Natural killer cell (primary cell): ENCODE measurements around the gene USF1. TPM values are rescaled to one million over a fixed set of nuclear protein-coding genes. Genes with fewer than 3 reads are reported as not detected.

ENCODE experiments used
- ATAC-seq, 3 donors: fragments of 150-1000 bp in 2 of 3; fragments of 200-7000 bp in 1 of 3; cut with Tn5 transposase; 1 replicate in 1 of 3; 2 replicates in 2 of 3; pipeline ENCODE4 v1.10.0; 2021; ENCODE audit warnings: mild to moderate bottlenecking in 2 of 3, moderate library complexity in 2 of 3
- DNase-seq, 2 donors: peaks; one replicate each; pipeline versions ENCODE4 v3.0.0 to v3.0.0-alpha.2; 2013 to 2021; ENCODE audit warnings: mixed read lengths in 1 of 2
- H3K27ac ChIP-seq: one replicate; pipeline ENCODE4 v1.5.1; 2013; ENCODE audit warnings: mild to moderate bottlenecking, low read length
- H3K27me3 ChIP-seq: one replicate; pipeline ENCODE4 v1.6.1; 2013; ENCODE audit warnings: low read length; ENCODE audit not compliant: control insufficient read depth, insufficient read depth
- H3K36me3 ChIP-seq: one replicate; pipeline ENCODE4 v1.6.1; 2013; ENCODE audit warnings: low read length; ENCODE audit not compliant: control insufficient read depth, insufficient read depth
- H3K4me1 ChIP-seq: one replicate; pipeline ENCODE4 v1.6.1; 2013; ENCODE audit warnings: low read length; ENCODE audit not compliant: control insufficient read depth, insufficient read depth
- H3K4me3 ChIP-seq: one replicate; pipeline ENCODE4 v1.5.1; 2013; ENCODE audit warnings: low read length
- H3K9me3 ChIP-seq: one replicate; pipeline ENCODE4 v1.6.1; 2013; ENCODE audit warnings: low read length; ENCODE audit not compliant: control insufficient read depth, insufficient read depth
- H3K27ac Mint-ChIP-seq, 2 donors: one replicate each; pipeline ENCODE4 v1.8.0; 2022; ENCODE audit warnings: mild to moderate bottlenecking in 2 of 2, mixed read lengths in 2 of 2, moderate library complexity in 1 of 2
- H3K27me3 Mint-ChIP-seq, 2 donors: one replicate each; pipeline ENCODE4 v1.8.0; 2022; ENCODE audit warnings: low read depth in 2 of 2, mixed read lengths in 2 of 2
- H3K36me3 Mint-ChIP-seq: one replicate; pipeline ENCODE4 v1.8.0; 2022; ENCODE audit warnings: mixed read lengths
- H3K4me1 Mint-ChIP-seq, 2 donors: one replicate each; pipeline ENCODE4 v1.8.0; 2022; ENCODE audit warnings: mixed read lengths in 2 of 2
- H3K4me3 Mint-ChIP-seq: one replicate; pipeline ENCODE4 v1.8.0; 2022; ENCODE audit warnings: mild to moderate bottlenecking, moderate library complexity, mixed read lengths
- H3K9me3 Mint-ChIP-seq, 2 donors: one replicate each; pipeline ENCODE4 v1.8.0; 2022; ENCODE audit warnings: mixed read lengths in 2 of 2
- WGBS: methylation state at CpG from one replicate; pipeline ENCODE4 v1.1.7; 2013; ENCODE audit warnings: missing lambda C conversion rate; ENCODE audit not compliant: insufficient coverage; 5-methylcytosine and 5-hydroxymethylcytosine counted together
- intact Hi-C: fragments of 100-400 bp; cut with micrococcal nuclease; formaldehyde crosslinking; loops from one replicate; pipeline ENCODE4 v1.14.2; 2022
- total RNA-seq, 4 donors: library from RNA; stranded (reverse); fragments of 120-200 nt in 1 of 4; gene quantifications; one replicate each; pipeline versions ENCODE4 v1.2.3 to v1.2.4, GENCODE V29; 2013 to 2022
- TF ChIP-seq, protein P1 (sequence below): fragments of 200-600 bp; IDR thresholded peaks from one replicate; pipeline ENCODE4 v1.8.0; 2022; ENCODE audit warnings: antibody characterized with exemption

The USF1 gene
- total RNA-seq, 3 donors from 2014 or later (not counting 1 experiment from before 2014, with no cell fraction given) = 113 to 121 (median 114) TPM

DNA sequence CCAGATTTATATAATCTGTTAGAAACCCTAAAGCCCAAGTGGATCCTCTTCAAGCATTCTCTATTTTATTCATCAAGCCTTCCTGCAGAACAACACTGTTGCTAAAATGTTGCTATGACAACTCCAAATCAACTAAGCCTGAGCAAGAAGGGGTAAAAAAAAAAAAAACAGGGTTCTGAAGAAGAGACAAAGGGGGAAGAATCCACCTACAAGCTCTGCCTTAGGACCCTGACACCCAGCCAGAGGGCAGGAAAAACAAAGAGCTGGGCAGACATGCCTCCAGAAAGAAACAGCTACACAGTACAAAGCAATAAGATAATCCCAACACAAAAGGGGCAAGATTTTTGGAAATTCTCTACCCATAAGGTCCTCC is 1.3 kb downstream of the USF1 start:
- ATAC-seq (no peak), DNase-seq (peak in 1 of 2 donors; percentile 73)
- Mint-ChIP-seq H3K9me3 (no peaks in the 10 kb centered on the region), H3K4me1 (peaks cover 37 to 73% of the 10 kb centered on the region in 2 donors), H3K27ac (peak overlapping the region; percentile 98 to 99), H3K4me3 (peak overlapping the region; percentile 97), H3K27me3 (no peaks in the 10 kb centered on the region), H3K36me3 (no peaks in the 10 kb centered on the region)
- TF ChIP-seq, protein P1, sequence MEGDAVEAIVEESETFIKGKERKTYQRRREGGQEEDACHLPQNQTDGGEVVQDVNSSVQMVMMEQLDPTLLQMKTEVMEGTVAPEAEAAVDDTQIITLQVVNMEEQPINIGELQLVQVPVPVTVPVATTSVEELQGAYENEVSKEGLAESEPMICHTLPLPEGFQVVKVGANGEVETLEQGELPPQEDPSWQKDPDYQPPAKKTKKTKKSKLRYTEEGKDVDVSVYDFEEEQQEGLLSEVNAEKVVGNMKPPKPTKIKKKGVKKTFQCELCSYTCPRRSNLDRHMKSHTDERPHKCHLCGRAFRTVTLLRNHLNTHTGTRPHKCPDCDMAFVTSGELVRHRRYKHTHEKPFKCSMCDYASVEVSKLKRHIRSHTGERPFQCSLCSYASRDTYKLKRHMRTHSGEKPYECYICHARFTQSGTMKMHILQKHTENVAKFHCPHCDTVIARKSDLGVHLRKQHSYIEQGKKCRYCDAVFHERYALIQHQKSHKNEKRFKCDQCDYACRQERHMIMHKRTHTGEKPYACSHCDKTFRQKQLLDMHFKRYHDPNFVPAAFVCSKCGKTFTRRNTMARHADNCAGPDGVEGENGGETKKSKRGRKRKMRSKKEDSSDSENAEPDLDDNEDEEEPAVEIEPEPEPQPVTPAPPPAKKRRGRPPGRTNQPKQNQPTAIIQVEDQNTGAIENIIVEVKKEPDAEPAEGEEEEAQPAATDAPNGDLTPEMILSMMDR = no peak
- no peaks in the 10 kb centered on the region for H3K9me3 ChIP-seq
- no peaks in the 10 kb centered on the region for H3K27me3 ChIP-seq
- H3K4me3 ChIP-seq = peak overlapping the region; percentile 90
- H3K27ac ChIP-seq = peak overlapping the region; percentile 88
- H3K4me1 ChIP-seq = peaks cover 38% of the 10 kb centered on the region
- peaks cover 64% of the 10 kb centered on the region for H3K36me3 ChIP-seq
- intact Hi-C loops = loop anchor here (2.0 kb wide), 1 partner anchor 24 kb away; the partner anchor contains the start of gene F11R

DNA sequence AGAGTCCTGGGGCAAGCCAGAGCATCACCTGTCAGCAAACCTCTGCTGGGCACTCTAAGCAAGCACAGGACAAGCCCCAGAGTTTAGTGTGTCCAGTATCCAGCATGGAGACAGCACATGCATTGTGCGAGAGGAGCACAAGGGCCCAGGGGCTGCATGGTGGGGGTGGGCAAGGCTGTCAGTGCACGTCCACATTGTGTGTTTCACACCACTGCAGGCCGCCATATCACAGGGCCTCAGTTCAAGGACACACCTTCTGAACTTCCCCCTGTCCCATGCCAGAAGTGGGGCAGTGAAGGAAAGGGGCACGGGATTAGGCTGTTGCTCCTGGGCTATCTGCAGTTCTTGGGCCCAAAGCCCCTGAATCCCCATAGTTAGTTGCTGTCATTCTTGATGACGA is 6.2 kb downstream of the USF1 start:
- H3K9me3 ChIP-seq = no peaks in the 10 kb centered on the region
- Mint-ChIP-seq H3K27me3 (no peaks in the 10 kb centered on the region), H3K4me1 (peaks cover 18 to 55% of the 10 kb centered on the region in 2 donors), H3K27ac (peak overlapping the region; percentile 84 to 92), H3K9me3 (no peaks in the 10 kb centered on the region), H3K4me3 (peak overlapping the region; percentile 93), H3K36me3 (no peaks in the 10 kb centered on the region)
- H3K4me3 ChIP-seq = no peak overlapping the region
- H3K27ac ChIP-seq = peak overlapping the region; percentile 77
- H3K4me1 ChIP-seq = peaks cover 42% of the 10 kb centered on the region
- ATAC-seq (no peak), DNase-seq (no peak)
- 88% methylated on average over 5 of the region's 5 CpGs for WGBS
- intact Hi-C loops = no loop called here
- H3K36me3 ChIP-seq = peaks cover 40% of the 10 kb centered on the region
- TF ChIP-seq, protein P1 = no peak
- H3K27me3 ChIP-seq = no peaks in the 10 kb centered on the region

DNA sequence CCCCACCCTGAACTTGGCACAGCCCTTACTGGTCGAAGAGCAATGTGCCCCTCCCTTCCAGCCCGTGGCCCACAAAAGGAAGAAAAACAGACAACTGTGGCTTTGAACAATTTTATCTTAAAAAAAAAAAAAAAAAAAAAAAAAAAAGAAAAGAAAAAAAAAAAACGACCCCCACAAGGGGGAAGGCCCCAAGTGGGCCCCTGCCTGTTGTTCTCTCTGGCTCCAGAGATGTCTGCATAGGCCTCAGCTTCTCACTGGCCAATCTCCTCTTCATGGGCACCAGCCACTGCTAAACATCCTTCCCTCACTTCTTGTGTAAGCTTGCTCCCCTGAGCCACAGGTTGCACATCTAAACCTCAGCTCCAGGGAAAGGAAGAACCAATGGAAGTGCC is 6.6 kb downstream of the USF1 start:
- 0% methylated on average over 2 of the region's 3 CpGs for WGBS
- peak overlapping the region; percentile 95 for H3K4me3 ChIP-seq
- intact Hi-C loops = no loop called here
- Mint-ChIP-seq H3K27ac (peak overlapping the region; percentile 84 to 92), H3K4me1 (peaks cover 14 to 51% of the 10 kb centered on the region in 2 donors), H3K36me3 (no peaks in the 10 kb centered on the region), H3K27me3 (no peaks in the 10 kb centered on the region), H3K9me3 (no peaks in the 10 kb centered on the region), H3K4me3 (peak overlapping the region; percentile 93)
- no peak for ATAC-seq
- DNase-seq = no peak
- TF ChIP-seq, protein P1 = no peak
- no peaks in the 10 kb centered on the region for H3K27me3 ChIP-seq
- H3K9me3 ChIP-seq = no peaks in the 10 kb centered on the region
- peak overlapping the region; percentile 77 for H3K27ac ChIP-seq
- peaks cover 40% of the 10 kb centered on the region for H3K36me3 ChIP-seq
- H3K4me1 ChIP-seq = peaks cover 41% of the 10 kb centered on the region

DNA sequence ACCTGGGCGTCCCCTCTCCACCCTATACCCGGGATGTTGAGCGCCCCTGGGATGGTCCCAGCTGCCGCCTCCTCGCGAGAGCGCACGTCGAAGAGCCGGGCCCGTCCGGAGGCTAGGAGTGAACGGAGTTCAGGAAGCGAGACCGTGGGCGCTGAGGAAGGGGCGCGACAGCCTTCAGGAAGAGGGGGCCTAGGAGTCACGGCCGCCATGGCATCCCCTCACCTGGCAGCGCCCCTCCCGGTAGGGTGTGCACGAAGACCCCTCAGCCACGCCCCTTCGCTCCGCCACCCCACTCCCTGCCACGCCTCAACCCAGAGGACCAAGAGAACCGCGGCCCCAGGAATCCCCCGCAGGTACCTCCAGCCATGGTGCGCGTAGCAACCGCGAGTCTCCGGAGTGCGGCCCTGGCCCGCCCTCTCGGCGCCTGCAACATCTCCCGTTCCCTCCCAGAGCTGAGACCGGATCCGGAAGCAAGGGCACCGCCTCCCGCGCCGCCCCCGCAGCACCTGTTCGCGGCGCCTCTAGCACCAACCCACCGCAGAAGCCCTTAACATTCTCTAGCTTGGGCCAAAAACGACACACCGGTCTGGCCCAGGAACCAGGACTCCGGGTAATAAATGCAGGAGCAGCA is 7.1 kb downstream of the USF1 start, which contains the start of gene TSTD1:
TSS of gene TSTD1 (minus strand) at position 442 of the 631 bp plus-strand sequence. CDS start at position 367, 75 bp downstream.
- Mint-ChIP-seq H3K36me3 (no peaks in the 10 kb centered on the region), H3K4me1 (peaks cover 14 to 49% of the 10 kb centered on the region in 2 donors), H3K9me3 (no peaks in the 10 kb centered on the region), H3K4me3 (peak within 1 kb of the TSS; percentile 93), H3K27me3 (no peaks in the 10 kb centered on the region), H3K27ac (peak within 1 kb of the TSS; percentile 84 to 92)
- Histone ChIP-seq H3K27me3 (no peaks in the 10 kb centered on the region), H3K4me1 (peaks cover 38% of the 10 kb centered on the region), H3K36me3 (peaks cover 40% of the 10 kb centered on the region), H3K27ac (peak within 1 kb of the TSS; percentile 77), H3K9me3 (no peaks in the 10 kb centered on the region), H3K4me3 (peak within 1 kb of the TSS; percentile 95)
- DNase-seq = peak; percentile 75 to 94
- peak; percentile 86 to 94 (median 89) for ATAC-seq
- intact Hi-C loops = no loop called here
- TF ChIP-seq, protein P1 = no peak
- 3% methylated on average over 54 of the region's 54 CpGs for WGBS
